Stimulated activated CD8-positive, alpha-beta memory T cell treated with anti-CD3 and anti-CD28 coated beads, Interleukin-12 subunit alpha, Interleukin-12 subunit beta, amount 100 ng/mL, for 1 hour (primary cell): ENCODE data around the gene FUBP3.
"Not testable (repeated sequence)": the region's sequence is repeated elsewhere in the genome, so short reads cannot be mapped to it uniquely, and the experiment has no call there.

ENCODE experiments used
- DNase-seq: peaks from one replicate; pipeline ENCODE4 v3.0.0-alpha.2; 2020; ENCODE audit warnings: low read depth

FUBP3 gene

DNA sequence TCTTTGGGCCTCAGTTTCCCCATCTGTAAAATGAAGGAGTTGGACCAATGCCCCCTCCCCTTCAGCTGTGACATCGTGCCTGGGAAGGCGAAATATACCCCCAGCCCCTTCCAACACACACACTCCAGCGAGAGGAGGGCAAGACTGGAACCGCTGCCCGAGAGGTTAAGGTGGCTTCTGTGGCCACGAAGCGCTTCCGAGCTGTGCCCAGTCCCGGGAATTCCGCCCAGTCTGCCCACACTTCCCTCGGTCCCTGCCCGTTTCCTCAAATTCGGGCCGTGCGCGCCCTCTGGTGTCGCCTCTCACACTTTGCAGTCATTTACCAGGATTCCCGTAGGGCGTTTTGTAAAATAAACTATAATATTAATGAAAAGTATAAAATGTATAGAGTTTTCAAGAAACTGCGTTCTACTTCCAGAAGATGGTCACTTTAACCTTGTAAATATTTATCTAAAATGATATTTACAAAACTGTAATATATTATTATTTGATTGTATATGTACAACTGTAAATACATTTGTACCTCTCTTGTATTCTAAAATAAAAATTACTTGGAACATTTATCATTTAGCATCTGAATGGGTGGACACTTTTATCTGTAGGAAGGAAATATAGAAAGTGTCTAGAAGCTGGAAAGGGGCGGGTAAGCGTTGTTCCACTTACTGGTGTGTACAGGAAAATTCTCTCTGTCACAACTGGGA, 103.2 kb downstream of the FUBP3 start:
- peak; percentile 36 for DNase-seq

DNA sequence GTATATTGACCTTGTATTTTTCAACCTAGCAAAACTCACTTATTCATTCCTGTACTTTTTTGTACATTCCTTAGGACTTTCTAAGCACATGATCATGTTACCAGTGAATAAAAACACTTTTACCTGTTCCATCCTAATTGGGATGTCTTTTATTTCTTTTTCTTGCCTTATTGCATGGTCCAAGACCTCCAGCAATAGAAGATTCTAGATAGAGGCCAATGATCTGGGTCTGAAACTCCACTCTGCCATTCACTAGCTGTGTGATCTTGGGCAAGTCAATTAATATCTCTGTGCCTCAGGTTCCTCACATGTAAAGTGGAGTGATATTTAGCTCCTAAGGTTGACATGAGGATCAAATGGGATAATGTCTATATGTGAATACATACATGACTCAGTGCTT, 105.7 kb downstream of the FUBP3 start:
- no peak for DNase-seq

DNA sequence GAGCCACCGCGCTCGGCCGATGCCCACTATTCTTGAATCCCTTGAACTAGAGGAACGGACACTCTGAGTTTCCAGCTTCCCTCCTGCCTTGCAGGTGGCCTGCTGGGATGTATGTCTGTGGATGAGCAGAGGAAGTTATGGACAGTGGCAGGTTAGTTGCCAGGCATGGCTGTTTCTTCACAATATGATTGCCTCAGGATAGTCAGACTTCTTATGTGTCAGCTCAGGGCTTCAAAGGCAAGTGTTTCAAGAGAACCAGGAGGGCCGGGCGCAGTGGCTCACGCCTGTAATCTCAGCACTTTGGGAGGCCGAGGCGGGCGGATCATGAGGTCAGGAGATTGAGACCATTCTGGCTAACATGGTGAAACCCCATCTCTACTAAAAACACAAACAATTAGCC, 106.6 kb downstream of the FUBP3 start:
- not testable (repeated sequence) for DNase-seq

GRCh38 chr9:130687615-130688014, 108.2 kb downstream of the FUBP3 start:
- no peak for DNase-seq
